ENCODE data around the gene HGF. TPM values are rescaled to one million over a fixed set of nuclear protein-coding genes. Genes with fewer than 3 reads are reported as not detected.
"Not testable (repeated sequence)": the region's sequence is repeated elsewhere in the genome, so short reads cannot be mapped to it uniquely, and the experiment has no call there.

The HGF gene
- total RNA-seq (2012; rRNA removed) = 159 and 195 TPM in 2 replicates

- Histone ChIP-seq H3K9me3 (replicated peaks; ENCODE audit: low read length) (no peaks in the 10 kb centered on the region), H3K27me3 (ENCODE audit: control insufficient read depth, insufficient read depth, low read length) (no peaks in the 10 kb centered on the region), H3K4me3 (ENCODE audit: low read length) (peak within 1 kb of the TSS; percentile 55), H3K36me3 (ENCODE audit: insufficient read depth, low read length) (no peaks in the 10 kb centered on the region), H3K4me1 (ENCODE audit: control insufficient read depth, insufficient read depth, low read length) (peaks cover 4% of the 10 kb centered on the region), H3K9ac (ENCODE audit: low read depth, low read length) (peak within 1 kb of the TSS; percentile 27), H3K4me2 (ENCODE audit: low read length) (peak within 1 kb of the TSS; percentile 78)
Observed at GRCh38 chr7:81769891-81770727, at the start of gene HGF. Gene HGF (minus strand): TSS chr7:81770047. CDS start chr7:81769971, 76 bp downstream.

GRCh38 chr7:81816312-81816711 is 46.5 kb upstream of the HGF start:
- no peak overlapping the region for H3K4me3 ChIP-seq (ENCODE audit: low read length)

GRCh38 chr7:81812866-81813476 is 43.1 kb upstream of the HGF start:
- H3K4me3 ChIP-seq (ENCODE audit: low read length); H3K4me2 ChIP-seq (ENCODE audit: low read length); H3K9me3 ChIP-seq (replicated peaks; ENCODE audit: low read length); H3K27me3 ChIP-seq (ENCODE audit: control insufficient read depth, insufficient read depth, low read length); H3K36me3 ChIP-seq (ENCODE audit: insufficient read depth, low read length); H3K9ac ChIP-seq (ENCODE audit: low read depth, low read length); H3K4me1 ChIP-seq (ENCODE audit: control insufficient read depth, insufficient read depth, low read length): not testable (repeated sequence)

More at GRCh38 chr7:81816312-81816711, 46.5 kb upstream of the HGF start:
- no peaks in the 10 kb centered on the region for H3K36me3 ChIP-seq (ENCODE audit: insufficient read depth, low read length)
- no peaks in the 10 kb centered on the region for H3K27me3 ChIP-seq (ENCODE audit: control insufficient read depth, insufficient read depth, low read length)
- no peaks in the 10 kb centered on the region for H3K4me1 ChIP-seq (ENCODE audit: control insufficient read depth, insufficient read depth, low read length)
- H3K4me2 ChIP-seq (ENCODE audit: low read length) = no peak overlapping the region
- H3K9me3 ChIP-seq (replicated peaks; ENCODE audit: low read length) = no peaks in the 10 kb centered on the region
- no peak overlapping the region for H3K9ac ChIP-seq (ENCODE audit: low read depth, low read length)

- no peak overlapping the region for H3K4me3 ChIP-seq (ENCODE audit: low read length)
- H3K9ac ChIP-seq (ENCODE audit: low read depth, low read length) = no peak overlapping the region
- H3K4me2 ChIP-seq (ENCODE audit: low read length) = no peak overlapping the region
- no peaks in the 10 kb centered on the region for H3K9me3 ChIP-seq (replicated peaks; ENCODE audit: low read length)
- no peaks in the 10 kb centered on the region for H3K4me1 ChIP-seq (ENCODE audit: control insufficient read depth, insufficient read depth, low read length)
- no peaks in the 10 kb centered on the region for H3K36me3 ChIP-seq (ENCODE audit: insufficient read depth, low read length)
- no peaks in the 10 kb centered on the region for H3K27me3 ChIP-seq (ENCODE audit: control insufficient read depth, insufficient read depth, low read length)
Observed at GRCh38 chr7:81811956-81812865, 42.4 kb upstream of the HGF start.

DNA sequence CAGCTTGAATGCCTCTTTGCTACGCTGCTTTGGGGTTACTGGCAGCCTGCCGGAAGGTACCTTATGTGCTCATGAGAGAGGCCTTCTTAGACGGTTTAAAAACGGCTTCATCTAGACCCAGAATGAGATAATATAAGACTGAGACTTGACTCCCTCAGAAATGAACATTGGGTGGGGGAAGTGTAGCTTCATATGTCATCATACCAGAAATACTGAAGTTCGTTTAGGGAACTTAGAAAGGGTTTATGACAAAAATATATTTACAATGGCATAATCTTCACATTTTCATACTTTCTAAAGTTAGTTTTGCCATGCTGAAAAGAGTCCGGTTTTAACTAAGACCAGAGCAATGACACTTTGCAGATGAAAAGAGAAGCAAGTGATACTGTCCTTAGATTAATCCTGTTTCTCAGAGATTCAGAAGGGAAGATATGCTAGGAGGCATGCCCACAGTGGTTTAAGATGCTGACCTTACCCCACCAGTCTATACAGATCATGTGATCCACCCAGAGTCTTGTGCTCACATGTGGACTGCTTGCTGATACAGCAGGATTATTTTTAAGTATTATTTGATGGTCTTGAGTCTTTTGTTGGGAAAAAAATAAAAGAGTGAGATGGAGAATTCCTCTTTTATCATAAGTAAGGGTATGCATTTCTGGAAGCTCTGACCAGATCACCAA is 40.8 kb upstream of the HGF start:
- Histone ChIP-seq H3K4me2 (ENCODE audit: low read length) (no peak overlapping the region), H3K9ac (ENCODE audit: low read depth, low read length) (no peak overlapping the region)

DNA sequence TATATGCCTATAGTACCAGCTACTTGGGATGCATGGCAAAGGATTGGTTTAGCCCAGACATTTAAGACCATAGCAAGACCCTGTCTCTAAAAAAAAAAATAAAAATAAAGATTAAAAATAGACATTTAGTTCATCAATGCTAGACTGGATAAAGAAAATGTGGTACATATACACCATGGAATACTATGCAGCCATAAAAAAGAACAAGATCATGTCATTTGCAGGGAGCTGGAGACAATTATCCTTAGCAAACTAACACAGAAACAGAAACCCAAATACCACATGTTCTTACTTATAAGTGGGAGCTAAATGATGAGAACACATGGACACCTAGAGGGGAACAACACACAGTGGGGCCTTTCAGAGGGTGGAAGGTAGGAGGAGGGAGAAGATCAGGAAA is 38.5 kb upstream of the HGF start:
- H3K4me2 ChIP-seq (ENCODE audit: low read length); H3K36me3 ChIP-seq (ENCODE audit: insufficient read depth, low read length); H3K4me1 ChIP-seq (ENCODE audit: control insufficient read depth, insufficient read depth, low read length); H3K27me3 ChIP-seq (ENCODE audit: control insufficient read depth, insufficient read depth, low read length); H3K9me3 ChIP-seq (replicated peaks; ENCODE audit: low read length); H3K9ac ChIP-seq (ENCODE audit: low read depth, low read length); H3K4me3 ChIP-seq (ENCODE audit: low read length): not testable (repeated sequence)

More for the DNA sequence above, 40.8 kb upstream of the HGF start:
- Histone ChIP-seq H3K4me3 (ENCODE audit: low read length) (no peak overlapping the region), H3K9me3 (replicated peaks; ENCODE audit: low read length) (no peaks in the 10 kb centered on the region), H3K4me1 (ENCODE audit: control insufficient read depth, insufficient read depth, low read length) (no peaks in the 10 kb centered on the region), H3K27me3 (ENCODE audit: control insufficient read depth, insufficient read depth, low read length) (no peaks in the 10 kb centered on the region), H3K36me3 (ENCODE audit: insufficient read depth, low read length) (no peaks in the 10 kb centered on the region)

DNA sequence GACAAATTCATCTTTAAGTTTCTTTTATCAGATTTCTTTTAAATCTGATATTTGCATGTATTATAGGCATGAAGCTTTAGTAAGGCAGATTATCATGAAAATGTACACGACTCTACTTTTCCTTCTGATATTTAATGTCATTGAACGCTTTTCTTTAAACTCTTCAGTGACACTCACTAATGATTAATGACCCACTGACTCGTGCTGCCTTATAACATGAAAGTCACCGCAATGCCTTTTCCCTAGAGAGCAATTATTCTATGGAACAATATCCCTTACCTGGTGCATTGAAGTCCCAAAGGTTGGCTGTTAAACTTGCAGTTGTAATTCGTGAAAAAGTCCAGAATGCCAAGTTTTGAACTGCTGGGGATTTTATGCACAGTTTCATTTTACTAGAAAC is 33.4 kb upstream of the HGF start:
- Histone ChIP-seq H3K27me3 (ENCODE audit: control insufficient read depth, insufficient read depth, low read length) (no peaks in the 10 kb centered on the region), H3K4me2 (ENCODE audit: low read length) (no peak overlapping the region), H3K9ac (ENCODE audit: low read depth, low read length) (no peak overlapping the region), H3K9me3 (replicated peaks; ENCODE audit: low read length) (no peaks in the 10 kb centered on the region), H3K4me1 (ENCODE audit: control insufficient read depth, insufficient read depth, low read length) (no peaks in the 10 kb centered on the region), H3K36me3 (ENCODE audit: insufficient read depth, low read length) (no peaks in the 10 kb centered on the region), H3K4me3 (ENCODE audit: low read length) (no peak overlapping the region)

DNA sequence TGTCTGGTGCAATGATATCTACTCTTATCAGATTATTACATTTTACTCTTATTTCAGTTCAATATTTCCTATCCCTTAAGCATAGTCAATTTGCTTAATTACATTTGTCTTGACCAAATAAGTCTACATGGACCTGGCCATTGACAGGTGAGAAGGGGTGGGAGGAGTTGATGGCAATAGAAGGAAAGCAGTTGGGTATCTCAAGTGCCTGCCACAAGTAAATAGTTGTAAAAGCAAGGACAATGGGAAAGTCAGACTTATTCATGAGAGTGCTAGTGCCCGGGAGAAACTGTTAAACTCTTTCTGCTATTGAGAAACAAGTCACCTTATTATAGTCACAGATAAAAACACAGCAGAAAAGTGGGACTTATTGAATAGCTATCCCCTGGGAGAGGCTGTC is 32.4 kb upstream of the HGF start:
- H3K36me3 ChIP-seq (ENCODE audit: insufficient read depth, low read length) = no peaks in the 10 kb centered on the region
- no peaks in the 10 kb centered on the region for H3K4me1 ChIP-seq (ENCODE audit: control insufficient read depth, insufficient read depth, low read length)
- no peaks in the 10 kb centered on the region for H3K27me3 ChIP-seq (ENCODE audit: control insufficient read depth, insufficient read depth, low read length)
- no peak overlapping the region for H3K9ac ChIP-seq (ENCODE audit: low read depth, low read length)
- no peak overlapping the region for H3K4me3 ChIP-seq (ENCODE audit: low read length)
- H3K4me2 ChIP-seq (ENCODE audit: low read length) = no peak overlapping the region
- no peaks in the 10 kb centered on the region for H3K9me3 ChIP-seq (replicated peaks; ENCODE audit: low read length)

GRCh38 chr7:81801532-81801931 is 31.7 kb upstream of the HGF start:
- H3K4me3 ChIP-seq (ENCODE audit: low read length) = no peak overlapping the region
- no peak overlapping the region for H3K4me2 ChIP-seq (ENCODE audit: low read length)
- no peaks in the 10 kb centered on the region for H3K27me3 ChIP-seq (ENCODE audit: control insufficient read depth, insufficient read depth, low read length)
- no peaks in the 10 kb centered on the region for H3K9me3 ChIP-seq (replicated peaks; ENCODE audit: low read length)
- no peaks in the 10 kb centered on the region for H3K36me3 ChIP-seq (ENCODE audit: insufficient read depth, low read length)
- H3K9ac ChIP-seq (ENCODE audit: low read depth, low read length) = no peak overlapping the region
- no peaks in the 10 kb centered on the region for H3K4me1 ChIP-seq (ENCODE audit: control insufficient read depth, insufficient read depth, low read length)

DNA sequence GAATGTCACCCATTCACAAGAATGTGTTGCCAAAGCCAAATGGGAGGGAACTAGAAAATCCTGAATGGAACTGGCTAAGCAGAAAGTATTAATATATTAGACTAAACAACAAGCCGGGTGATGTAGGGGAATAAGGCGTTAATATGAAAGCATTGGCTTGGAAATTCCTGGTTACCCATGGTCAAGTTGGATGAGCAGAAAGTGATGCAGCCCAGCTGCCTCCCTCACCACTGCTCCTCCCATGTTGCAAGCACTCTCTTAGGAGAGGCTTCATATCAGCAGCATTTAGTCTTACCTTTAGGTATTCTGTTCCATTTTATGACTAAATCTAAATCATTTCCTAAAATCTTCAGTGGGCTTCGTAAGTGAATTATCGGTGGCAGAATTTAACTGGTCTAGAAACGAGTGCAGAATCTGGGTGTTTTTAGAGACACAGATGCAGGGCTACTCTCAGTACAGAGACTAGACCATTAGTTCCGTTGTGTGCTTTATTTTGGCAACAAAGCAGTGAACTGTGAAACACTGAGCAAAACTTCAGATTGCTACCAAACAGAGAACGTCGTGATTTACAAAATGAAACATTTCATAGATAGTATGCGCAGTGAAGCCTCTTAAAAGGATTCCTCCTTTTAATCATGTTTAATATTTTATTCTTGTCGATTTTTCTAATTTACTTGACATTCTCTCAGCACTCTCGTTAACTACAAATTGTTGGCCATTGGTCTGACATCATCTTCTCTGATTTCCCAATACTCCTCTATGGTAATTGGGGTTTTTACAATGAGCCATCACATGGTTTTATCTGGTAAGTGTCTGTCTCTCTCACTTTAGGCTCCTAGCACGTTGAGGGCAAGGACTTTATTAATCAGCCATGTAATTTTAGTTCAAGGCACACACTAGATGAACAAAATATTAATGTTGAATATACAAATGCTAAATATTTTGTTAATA is 22.0 kb upstream of the HGF start:
- Histone ChIP-seq H3K36me3 (ENCODE audit: insufficient read depth, low read length) (no peaks in the 10 kb centered on the region), H3K9me3 (replicated peaks; ENCODE audit: low read length) (no peaks in the 10 kb centered on the region), H3K4me3 (ENCODE audit: low read length) (no peak overlapping the region), H3K27me3 (ENCODE audit: control insufficient read depth, insufficient read depth, low read length) (no peaks in the 10 kb centered on the region), H3K9ac (ENCODE audit: low read depth, low read length) (no peak overlapping the region), H3K4me2 (ENCODE audit: low read length) (no peak overlapping the region), H3K4me1 (ENCODE audit: control insufficient read depth, insufficient read depth, low read length) (no peaks in the 10 kb centered on the region)
